GM18907 (cell line): ENCODE measurements around the gene FAM98C.
"Not testable (repeated sequence)": the region's sequence is repeated elsewhere in the genome, so short reads cannot be mapped to it uniquely, and the experiment has no call there.

Source experiments
- ATAC-seq: cut with Tn5 transposase; IDR thresholded peaks from one replicate; pipeline ENCODE4 v1.9.1; 2021; ENCODE audit warnings: mild to moderate bottlenecking, moderate library complexity; ENCODE audit not compliant: unreplicated experiment

Gene FAM98C

GRCh38 chr19:38402967-38403674 lies at the start of gene FAM98C:
Gene FAM98C, plus strand, starts transcription at chr19:38403093. Its CDS starts 61 bp downstream, at chr19:38403154.
- ATAC-seq: peak; percentile 88

GRCh38 chr19:38355728-38356725 lies 46.9 kb upstream of the FAM98C start:
- no peak for ATAC-seq

GRCh38 chr19:38358071-38358470 lies 44.8 kb upstream of the FAM98C start:
- no peak for ATAC-seq

- no peak for ATAC-seq
These were observed 43.5 kb upstream of the FAM98C start for GRCh38 chr19:38359242-38360021.

- ATAC-seq: no peak
These were observed 42.5 kb upstream of the FAM98C start for GRCh38 chr19:38360351-38360750.

GRCh38 chr19:38360839-38361631 lies 41.9 kb upstream of the FAM98C start:
- ATAC-seq: no peak

GRCh38 chr19:38361633-38362075 lies 41.2 kb upstream of the FAM98C start:
- peak; percentile 49 for ATAC-seq

GRCh38 chr19:38362076-38362945 lies 40.6 kb upstream of the FAM98C start:
- ATAC-seq: peak; percentile 47

GRCh38 chr19:38362946-38363688 lies 39.8 kb upstream of the FAM98C start:
- not testable (repeated sequence) for ATAC-seq

GRCh38 chr19:38367041-38367440 lies 35.9 kb upstream of the FAM98C start:
- ATAC-seq: no peak

- ATAC-seq: no peak
These were observed 33.3 kb upstream of the FAM98C start for GRCh38 chr19:38369584-38369983.

- ATAC-seq: no peak
These were observed 32.6 kb upstream of the FAM98C start for GRCh38 chr19:38370299-38370698.

GRCh38 chr19:38371081-38371480 lies 31.8 kb upstream of the FAM98C start:
- no peak for ATAC-seq

GRCh38 chr19:38373907-38374331 lies 29.0 kb upstream of the FAM98C start:
- ATAC-seq: no peak

- ATAC-seq: peak; percentile 94
These were observed 28.4 kb upstream of the FAM98C start, which contains the start of gene PSMD8 for GRCh38 chr19:38374332-38375097. Gene PSMD8, plus strand, starts transcription at chr19:38374571. Its CDS starts 31 bp downstream, at chr19:38374602.

- peak; percentile 10 for ATAC-seq
These were observed 27.8 kb upstream of the FAM98C start for GRCh38 chr19:38375098-38375493.

- ATAC-seq: no peak
These were observed 27.1 kb upstream of the FAM98C start for GRCh38 chr19:38375748-38376147.

- ATAC-seq: no peak
These were observed 26.3 kb upstream of the FAM98C start for GRCh38 chr19:38376576-38376975.
